ENCODE results near the gene GRIN1.

Gene GRIN1

GRCh38 chr9:137141976-137142936, 3.3 kb downstream of the GRIN1 start:
- no peak for TF ChIP-seq CTCF (IDR thresholded peaks at IDR 0.05; ENCODE audit: insufficient read depth, missing control alignments)
- no peak for DNase-seq (ENCODE audit: insufficient read length, low spot score)
- FAIRE-seq, result no peak

DNA sequence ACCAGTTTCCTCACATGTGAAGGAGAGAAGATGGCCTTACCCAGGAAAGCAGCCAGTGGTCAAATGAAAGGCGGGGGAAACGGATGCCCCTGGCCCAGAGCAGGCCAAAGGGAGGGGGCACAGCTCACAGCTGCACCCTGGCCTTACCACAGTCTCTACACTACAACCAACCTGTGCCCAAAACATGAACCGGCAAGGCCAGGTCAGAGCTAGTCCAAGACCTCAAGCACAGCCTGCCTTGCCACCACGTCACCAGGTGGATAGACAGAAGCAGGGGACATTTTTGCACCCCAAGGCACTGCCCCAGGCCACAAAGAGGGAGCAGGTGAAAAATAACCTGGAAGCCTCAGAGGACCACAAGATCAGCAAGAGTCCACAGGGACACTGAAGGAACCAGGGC, 4.5 kb downstream of the GRIN1 start:
- DNase-seq (ENCODE audit: insufficient read length, low spot score) (no peak), FAIRE-seq (no peak)
- TF ChIP-seq CTCF (IDR thresholded peaks at IDR 0.05; ENCODE audit: insufficient read depth, missing control alignments), result no peak

DNA sequence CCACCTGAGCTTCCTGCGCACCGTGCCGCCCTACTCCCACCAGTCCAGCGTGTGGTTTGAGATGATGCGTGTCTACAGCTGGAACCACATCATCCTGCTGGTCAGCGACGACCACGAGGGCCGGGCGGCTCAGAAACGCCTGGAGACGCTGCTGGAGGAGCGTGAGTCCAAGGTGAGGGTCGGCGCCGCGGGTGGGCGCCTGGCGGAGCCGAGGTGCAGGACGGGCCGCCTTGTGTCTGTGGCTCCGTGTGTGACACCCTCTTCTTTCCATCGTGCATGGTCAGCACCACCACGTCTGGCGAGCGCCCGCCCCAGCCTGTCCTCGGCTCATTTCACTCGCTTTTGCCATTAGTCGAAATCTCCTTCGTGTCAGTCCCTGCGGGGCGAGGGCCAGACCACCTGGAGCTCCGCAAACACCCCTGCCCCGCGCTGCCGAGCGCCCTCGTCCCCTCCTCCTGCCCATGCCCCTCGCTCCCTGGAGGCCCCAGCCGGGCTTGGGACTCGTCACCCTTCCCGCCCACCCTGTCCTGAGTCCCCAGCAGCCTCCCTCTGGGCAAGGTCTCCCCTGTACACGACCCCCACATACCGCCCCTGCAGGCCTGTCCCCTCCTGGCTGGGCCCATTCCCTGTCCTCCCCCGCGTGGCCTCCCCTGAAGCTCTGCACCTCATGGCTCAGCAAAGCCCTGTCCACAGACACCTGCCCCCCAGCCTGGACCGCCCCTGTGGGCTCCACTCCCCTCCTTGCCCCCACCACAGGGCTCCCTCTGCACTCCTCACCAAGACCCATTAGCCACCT, 7.0 kb downstream of the GRIN1 start:
- no peak for TF ChIP-seq CTCF (IDR thresholded peaks at IDR 0.05; ENCODE audit: insufficient read depth, missing control alignments)
- DNase-seq (ENCODE audit: insufficient read length, low spot score), result no peak
- FAIRE-seq, result no peak

DNA sequence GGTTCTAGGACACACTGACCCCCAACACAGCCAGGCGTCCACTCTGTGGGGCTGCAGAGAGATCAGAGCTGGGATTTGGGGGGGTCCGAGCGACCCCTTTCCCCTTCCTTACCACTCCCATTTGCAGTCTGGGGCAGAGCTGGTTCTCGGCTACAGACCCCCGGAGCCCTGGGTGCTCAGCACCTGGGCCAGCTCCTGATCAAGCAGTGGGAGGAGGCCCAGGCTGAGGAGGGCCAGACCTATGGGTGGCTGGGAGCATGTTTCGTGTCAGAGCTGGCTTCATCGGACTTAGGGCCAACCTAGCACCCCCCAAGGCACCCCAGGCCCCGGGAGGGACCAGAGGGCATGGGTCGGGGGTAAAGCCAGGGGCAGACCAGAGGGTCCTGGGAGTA, 7.6 kb downstream of the GRIN1 start:
- FAIRE-seq, result no peak
- no peak for DNase-seq (ENCODE audit: insufficient read length, low spot score)
- TF ChIP-seq CTCF (IDR thresholded peaks at IDR 0.05; ENCODE audit: insufficient read depth, missing control alignments), result no peak

DNA sequence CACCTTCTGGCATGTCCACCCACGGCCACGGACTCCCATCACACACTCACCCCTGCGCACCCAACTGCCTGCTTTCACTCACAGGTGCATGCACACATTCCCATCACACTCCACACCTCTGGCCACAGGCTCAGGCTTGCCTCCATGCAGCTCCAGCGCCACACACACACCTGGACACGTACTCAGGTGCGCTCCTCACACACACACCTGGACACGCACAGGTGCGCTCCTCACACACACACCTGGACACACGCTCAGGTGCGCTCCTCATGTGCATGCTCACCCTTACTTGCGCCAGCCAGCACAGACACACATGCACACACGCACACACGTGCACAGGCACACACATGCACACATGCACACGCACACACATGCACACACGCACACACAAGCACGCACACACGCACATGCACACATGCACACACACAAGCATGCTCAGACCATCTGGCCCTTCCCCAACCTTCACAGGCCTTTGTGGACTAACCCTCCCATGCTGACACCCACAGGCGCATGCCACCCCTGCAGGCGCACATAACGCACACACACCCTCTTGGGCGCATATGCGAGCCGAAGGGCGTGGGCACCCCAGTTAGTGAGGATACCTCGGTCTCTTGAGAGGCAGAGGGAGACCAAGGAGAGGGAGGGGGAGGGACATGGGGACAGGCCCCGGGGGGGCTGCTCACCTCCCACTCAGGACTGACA, 8.3 kb downstream of the GRIN1 start:
- DNase-seq (ENCODE audit: insufficient read length, low spot score) (no peak), FAIRE-seq (no peak)
- no peak for TF ChIP-seq CTCF (IDR thresholded peaks at IDR 0.05; ENCODE audit: insufficient read depth, missing control alignments)

DNA sequence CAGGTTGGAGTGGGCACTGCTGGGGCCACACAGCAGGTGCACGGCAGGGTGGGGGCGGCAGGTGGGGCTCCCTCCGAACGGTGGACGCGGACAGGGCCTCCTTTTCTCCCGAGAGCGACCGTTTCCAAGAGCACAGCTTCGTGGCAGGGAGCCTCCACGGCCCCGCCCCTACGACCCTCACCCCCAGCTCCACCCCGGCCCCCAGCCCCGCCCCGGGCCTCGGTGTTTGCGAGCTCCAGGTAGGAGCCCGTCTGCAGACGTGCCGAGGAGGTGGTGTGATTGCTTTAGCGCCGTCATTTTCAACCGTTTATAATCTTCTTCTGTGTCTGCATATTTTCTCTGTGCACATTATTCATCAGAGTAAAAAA, 8.8 kb downstream of the GRIN1 start:
- no peak for FAIRE-seq
- no peak for TF ChIP-seq CTCF (IDR thresholded peaks at IDR 0.05; ENCODE audit: insufficient read depth, missing control alignments)

More for the DNA sequence above, 8.8 kb downstream of the GRIN1 start:
- DNase-seq (ENCODE audit: insufficient read length, low spot score), result no peak

Measured in D721Med (cell line).